ENCODE data around the gene KRT82. TPM values are rescaled to one million over a fixed set of nuclear protein-coding genes. Genes with fewer than 3 reads are reported as not detected.

KRT82 gene
- total RNA-seq, 2 experiments from 2014 or later = not detected

GRCh38 chr12:52356762-52357580 lies 49.2 kb downstream of the KRT82 start:
- H4K20me1 ChIP-seq (ENCODE audit: insufficient read depth, low read length) = no peaks in the 10 kb centered on the region
- H3K4me1 ChIP-seq (ENCODE audit: insufficient read depth, low read length, poor library complexity, severe bottlenecking) = peaks cover 39% of the 10 kb centered on the region
- H2AFZ ChIP-seq (ENCODE audit: low read length) = 0 out of 2 replicates have a peak overlapping the region, but pooled peaks have one; percentile 61
- intact Hi-C loops (cut with micrococcal nuclease; ENCODE audit: unreplicated experiment) = no loop called here
- H3K4me3 ChIP-seq (ENCODE audit: low read depth, low read length, poor library complexity, severe bottlenecking) = no peak overlapping the region
- peak overlapping the region; percentile 67 for H3K4me2 ChIP-seq (ENCODE audit: low read length)
- no peaks in the 10 kb centered on the region for H3K36me3 ChIP-seq (ENCODE audit: insufficient read depth, low read length)
- H3K79me2 ChIP-seq (ENCODE audit: insufficient read depth, low read depth, low read length) = no peaks in the 10 kb centered on the region
- BruUV-seq (replicated peaks) = no TSS peak
- no peak for DNase-seq (ENCODE audit: low spot score)
- H3K27ac ChIP-seq (ENCODE audit: low read depth, low read length, poor library complexity, severe bottlenecking) = no peak overlapping the region
- H3K9me2 ChIP-seq (ENCODE audit: insufficient read depth, low read length) = no peaks in the 10 kb centered on the region
- ChIA-PET CTCF (ENCODE audit: unreplicated experiment) (no interaction called here), POLR2A (no interaction called here)
- no peaks in the 10 kb centered on the region for H3K9me3 ChIP-seq (ENCODE audit: low read length)
- TF ChIP-seq EZH2phosphoT487 (IDR thresholded peaks at IDR 0.05; ENCODE audit: borderline replicate concordance, low read depth, low read length) = no peak
- TF ChIP-seq, protein P1, sequence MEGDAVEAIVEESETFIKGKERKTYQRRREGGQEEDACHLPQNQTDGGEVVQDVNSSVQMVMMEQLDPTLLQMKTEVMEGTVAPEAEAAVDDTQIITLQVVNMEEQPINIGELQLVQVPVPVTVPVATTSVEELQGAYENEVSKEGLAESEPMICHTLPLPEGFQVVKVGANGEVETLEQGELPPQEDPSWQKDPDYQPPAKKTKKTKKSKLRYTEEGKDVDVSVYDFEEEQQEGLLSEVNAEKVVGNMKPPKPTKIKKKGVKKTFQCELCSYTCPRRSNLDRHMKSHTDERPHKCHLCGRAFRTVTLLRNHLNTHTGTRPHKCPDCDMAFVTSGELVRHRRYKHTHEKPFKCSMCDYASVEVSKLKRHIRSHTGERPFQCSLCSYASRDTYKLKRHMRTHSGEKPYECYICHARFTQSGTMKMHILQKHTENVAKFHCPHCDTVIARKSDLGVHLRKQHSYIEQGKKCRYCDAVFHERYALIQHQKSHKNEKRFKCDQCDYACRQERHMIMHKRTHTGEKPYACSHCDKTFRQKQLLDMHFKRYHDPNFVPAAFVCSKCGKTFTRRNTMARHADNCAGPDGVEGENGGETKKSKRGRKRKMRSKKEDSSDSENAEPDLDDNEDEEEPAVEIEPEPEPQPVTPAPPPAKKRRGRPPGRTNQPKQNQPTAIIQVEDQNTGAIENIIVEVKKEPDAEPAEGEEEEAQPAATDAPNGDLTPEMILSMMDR (conservative IDR thresholded peaks at IDR 0.05; ENCODE audit: low read length) = no peak

DNA sequence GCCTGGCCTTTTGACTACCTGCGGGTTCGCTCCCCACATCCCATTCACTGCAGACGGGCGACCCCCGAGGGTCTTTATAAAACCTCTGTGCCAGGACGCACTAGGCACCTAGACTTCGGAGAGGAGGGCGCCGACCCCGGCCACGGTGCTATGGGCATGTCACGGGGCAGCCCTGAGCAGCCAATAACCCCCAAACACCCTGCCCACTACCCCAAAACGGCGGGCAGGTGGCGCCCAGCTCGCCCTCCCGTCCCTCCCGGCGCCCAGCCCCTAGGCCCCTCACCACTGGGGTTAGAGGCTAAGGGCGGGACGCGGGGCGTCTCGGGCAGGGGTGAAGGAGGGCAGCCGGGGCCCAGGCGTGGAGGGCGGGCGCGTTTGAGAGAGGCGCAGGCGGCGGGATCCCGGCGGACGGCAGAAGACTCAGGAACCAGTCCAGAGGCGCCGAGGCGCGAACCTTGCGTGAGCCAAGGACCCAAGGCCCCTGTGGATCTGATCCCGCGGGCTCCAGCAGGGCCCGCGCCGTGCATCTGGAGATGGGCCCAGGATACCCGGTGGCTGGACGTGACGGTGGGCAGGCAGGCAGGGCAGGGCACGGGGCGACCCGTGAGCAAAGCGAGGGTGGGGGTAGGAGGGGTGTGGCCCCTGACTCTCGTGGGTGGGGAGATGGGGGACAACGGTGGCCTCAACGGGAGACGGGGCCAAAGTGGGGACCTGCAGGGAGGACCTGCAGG lies 49.9 kb downstream of the KRT82 start:
- BruUV-seq (replicated peaks) = no TSS peak

More for the DNA sequence above, 49.9 kb downstream of the KRT82 start:
- ChIA-PET POLR2A (no interaction called here), CTCF (ENCODE audit: unreplicated experiment) (no interaction called here)
- intact Hi-C loops (cut with micrococcal nuclease; ENCODE audit: unreplicated experiment) = no loop called here
- Histone ChIP-seq H3K79me2 (ENCODE audit: insufficient read depth, low read depth, low read length) (no peaks in the 10 kb centered on the region), H3K4me3 (ENCODE audit: low read depth, low read length, poor library complexity, severe bottlenecking) (no peak overlapping the region), H3K36me3 (ENCODE audit: insufficient read depth, low read length) (no peaks in the 10 kb centered on the region), H3K9me2 (ENCODE audit: insufficient read depth, low read length) (no peaks in the 10 kb centered on the region), H2AFZ (ENCODE audit: low read length) (no peak overlapping the region), H4K20me1 (ENCODE audit: insufficient read depth, low read length) (no peaks in the 10 kb centered on the region), H3K4me1 (ENCODE audit: insufficient read depth, low read length, poor library complexity, severe bottlenecking) (peaks cover 39% of the 10 kb centered on the region), H3K4me2 (ENCODE audit: low read length) (no peak overlapping the region), H3K27ac (ENCODE audit: low read depth, low read length, poor library complexity, severe bottlenecking) (no peak overlapping the region), H3K9me3 (ENCODE audit: low read length) (no peaks in the 10 kb centered on the region)
- TF ChIP-seq EZH2phosphoT487 (IDR thresholded peaks at IDR 0.05; ENCODE audit: borderline replicate concordance, low read depth, low read length) = no peak
- TF ChIP-seq, protein P1 (conservative IDR thresholded peaks at IDR 0.05; ENCODE audit: low read length) = no peak
- no peak for DNase-seq (ENCODE audit: low spot score)
